SK-N-MC (cell line): ENCODE measurements around the gene PPP1R1A.

ENCODE experiments used
- DNase-seq: peaks from one replicate; pipeline ENCODE4 v3.0.0-alpha.2; 2011; ENCODE audit warnings: low read depth, low spot score
- H3K27ac ChIP-seq: fragments of 200-600 bp; sonication (generic); 2 replicates; pipeline ENCODE4 v1.5.1; 2016; ENCODE audit warnings: mixed run types
- H3K36me3 ChIP-seq: fragments of 200-600 bp; sonication (generic); 2 replicates; pipeline ENCODE4 v1.6.1; 2017; ENCODE audit warnings: antibody characterized with exemption, low read length, mixed read lengths; ENCODE audit not compliant: insufficient read depth
- H3K4me3 ChIP-seq: fragments of 200-600 bp; sonication (generic); 2 replicates; pipeline ENCODE4 v1.5.1; 2016
- H3K9ac ChIP-seq: fragments of 200-600 bp; sonication (generic); 2 replicates; pipeline ENCODE4 v1.8.0; 2017; ENCODE audit warnings: mixed run types, mixed read lengths; ENCODE audit not compliant: insufficient read length
- H3K9me3 ChIP-seq: fragments of 200-600 bp; sonication (generic); 2 replicates; pipeline ENCODE4 v1.6.1; 2017; ENCODE audit warnings: low read depth, mild to moderate bottlenecking, antibody characterized with exemption, low read length, moderate library complexity, mixed read lengths
- EZH2 ChIP-seq: fragments of 200-600 bp; sonication (generic); IDR thresholded peaks from one replicate; pipeline ENCODE4 v1.6.1; 2017; ENCODE audit warnings: antibody characterized with exemption
- FOXP2 ChIP-seq: optimal IDR thresholded peaks from 2 replicates; pipeline ENCODE3; 2011; ENCODE audit warnings: mild to moderate bottlenecking, moderate library complexity; ENCODE audit not compliant: insufficient read depth; ENCODE audit errors: extremely low read length, control extremely low read depth
- POLR2AphosphoS5 ChIP-seq: IDR thresholded peaks from 2 replicates; pipeline ENCODE4 v1.6.1; 2012; ENCODE audit warnings: mild to moderate bottlenecking, low read depth, low read length, borderline replicate concordance

PPP1R1A gene

DNA sequence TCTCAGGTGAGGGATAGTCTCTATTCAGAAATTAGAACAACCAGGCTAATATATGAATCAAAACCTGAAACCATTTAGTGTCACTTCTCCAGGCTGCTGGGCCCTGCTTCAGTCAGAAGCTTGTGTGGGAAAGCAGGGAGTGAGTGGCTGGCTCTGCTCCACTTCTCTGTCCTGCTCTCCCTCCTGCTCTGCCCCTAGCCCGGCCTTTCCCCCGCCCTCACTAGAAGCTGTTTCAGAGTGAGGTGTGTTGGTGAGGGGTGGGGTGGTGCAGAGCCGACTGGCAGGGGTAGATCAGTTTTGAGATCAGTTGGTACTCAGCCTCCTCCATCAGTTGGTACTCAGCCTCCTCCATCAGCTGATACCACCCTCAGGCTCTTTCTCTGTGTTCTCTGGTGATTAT is 7.0 kb upstream of the PPP1R1A start:
- no peak overlapping the region for H3K9ac ChIP-seq

DNA sequence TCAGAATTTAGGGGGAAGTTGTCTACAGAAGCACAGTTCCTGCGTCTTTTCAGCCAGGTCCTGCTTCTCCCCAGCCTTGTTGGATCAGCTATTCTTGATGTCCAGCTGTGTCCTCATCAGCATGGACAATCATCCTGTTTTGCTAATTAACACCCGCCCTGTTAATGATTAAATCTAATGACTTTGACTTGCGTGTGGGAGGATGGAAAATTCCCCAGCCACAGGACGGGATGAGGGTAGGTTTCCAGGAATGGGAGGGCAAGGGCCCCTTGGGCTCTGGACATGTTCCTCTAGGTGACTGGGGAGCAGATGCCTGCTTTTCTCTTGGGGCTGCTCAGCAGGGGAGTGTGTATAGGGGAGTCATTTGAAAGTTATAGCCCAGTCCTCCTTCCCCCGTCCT is 5.3 kb upstream of the PPP1R1A start:
- H3K9ac ChIP-seq = peak overlapping the region; percentile 25
- no peak for TF ChIP-seq FOXP2
- no peak for TF ChIP-seq EZH2
- no peak for TF ChIP-seq POLR2AphosphoS5
- no peak overlapping the region for H3K27ac ChIP-seq
- H3K36me3 ChIP-seq = no peaks in the 10 kb centered on the region
- no peak overlapping the region for H3K4me3 ChIP-seq
- H3K9me3 ChIP-seq = no peaks in the 10 kb centered on the region
- DNase-seq = no peak

More for the DNA sequence above, 7.0 kb upstream of the PPP1R1A start:
- Histone ChIP-seq H3K9me3 (no peaks in the 10 kb centered on the region), H3K27ac (peak overlapping the region; percentile 75), H3K36me3 (no peaks in the 10 kb centered on the region), H3K4me3 (no peak overlapping the region)
- TF ChIP-seq POLR2AphosphoS5 = no peak
- TF ChIP-seq EZH2 = no peak
- no peak for TF ChIP-seq FOXP2
- no peak for DNase-seq

DNA sequence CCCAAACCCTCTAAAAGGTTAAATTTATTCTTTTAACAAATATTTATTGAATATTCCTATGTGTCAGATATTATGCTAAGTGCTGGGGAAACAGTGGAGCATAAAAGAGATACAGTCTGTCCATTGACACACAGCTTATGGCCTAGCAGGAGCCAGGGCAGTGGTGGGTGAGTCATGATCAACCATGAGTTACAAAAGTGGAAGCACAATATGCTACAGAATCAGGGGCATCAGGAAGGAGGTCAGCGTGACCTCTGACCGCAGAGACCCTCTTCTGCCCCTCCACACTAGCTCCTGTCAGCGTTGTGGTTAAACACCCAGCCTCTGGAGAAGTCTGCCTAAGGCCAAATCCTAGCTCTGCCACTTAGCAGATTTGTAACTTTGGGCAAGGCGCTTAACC is 4.7 kb upstream of the PPP1R1A start:
- Histone ChIP-seq H3K9me3 (no peaks in the 10 kb centered on the region), H3K9ac (no peak overlapping the region), H3K27ac (no peak overlapping the region), H3K36me3 (no peaks in the 10 kb centered on the region), H3K4me3 (no peak overlapping the region)
- DNase-seq = no peak
- TF ChIP-seq FOXP2 (no peak), POLR2AphosphoS5 (no peak), EZH2 (no peak)

DNA sequence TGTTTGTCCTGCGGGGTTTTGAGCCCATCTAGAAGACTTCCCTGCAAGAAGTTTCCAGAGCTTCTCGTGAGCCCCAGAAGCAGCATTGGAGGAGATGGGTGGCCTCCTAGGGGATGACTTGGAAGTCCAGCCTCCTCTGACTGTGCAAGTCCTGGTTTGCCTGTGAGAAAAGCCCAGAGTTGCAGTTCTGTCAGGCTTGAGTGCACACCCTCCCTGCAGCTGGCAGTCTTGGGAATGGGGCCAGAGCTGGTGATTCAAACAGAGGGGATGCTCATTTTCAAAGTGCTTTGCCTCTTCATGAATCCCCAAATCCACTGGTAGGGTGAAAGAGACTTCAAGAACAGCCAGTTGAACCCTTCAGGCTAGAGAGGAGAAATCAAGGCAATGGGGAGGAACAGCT is 3.9 kb upstream of the PPP1R1A start:
- no peak for TF ChIP-seq FOXP2
- TF ChIP-seq POLR2AphosphoS5 = no peak
- TF ChIP-seq EZH2 = no peak
- no peak for DNase-seq
- no peaks in the 10 kb centered on the region for H3K36me3 ChIP-seq
- no peaks in the 10 kb centered on the region for H3K9me3 ChIP-seq
- H3K27ac ChIP-seq = no peak overlapping the region
- no peak overlapping the region for H3K4me3 ChIP-seq
- no peak overlapping the region for H3K9ac ChIP-seq

DNA sequence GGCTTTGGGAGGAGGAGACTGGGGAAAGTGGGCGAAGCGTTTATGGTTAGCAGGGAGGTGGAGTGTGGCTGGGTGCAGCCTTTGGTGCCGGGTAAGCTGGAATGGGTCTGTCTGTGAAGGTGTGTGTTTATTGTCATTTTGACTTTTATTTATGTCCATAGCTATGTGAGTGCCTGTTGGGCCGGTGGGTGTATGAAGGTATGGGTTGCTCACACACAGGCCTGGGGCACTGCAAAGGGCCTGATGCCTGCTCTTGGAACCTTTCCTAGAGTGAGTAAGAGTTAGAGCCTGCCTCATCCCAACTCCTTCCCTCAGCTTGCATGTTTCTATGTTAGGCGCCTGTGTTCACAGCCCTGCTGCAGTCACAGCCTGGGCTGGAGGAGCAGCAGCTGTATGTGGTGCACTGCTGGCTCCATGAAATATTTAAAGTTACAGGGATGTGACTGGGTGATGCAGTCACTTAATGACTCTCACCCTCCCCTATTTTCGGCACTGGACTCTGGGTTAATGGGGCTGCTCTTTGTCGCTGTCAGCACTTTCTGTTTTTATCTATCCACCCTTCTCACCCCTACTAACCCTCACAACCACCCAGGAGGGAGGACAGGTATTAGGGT is 2.6 kb upstream of the PPP1R1A start:
- Histone ChIP-seq H3K9ac (peak overlapping the region; percentile 5), H3K4me3 (0 out of 2 replicates have a peak overlapping the region, but pooled peaks have one; percentile 16), H3K36me3 (peaks cover 6% of the 10 kb centered on the region), H3K27ac (peak overlapping the region; percentile 89), H3K9me3 (no peaks in the 10 kb centered on the region)
- TF ChIP-seq EZH2 (no peak), POLR2AphosphoS5 (no peak), FOXP2 (no peak)
- DNase-seq = no peak

DNA sequence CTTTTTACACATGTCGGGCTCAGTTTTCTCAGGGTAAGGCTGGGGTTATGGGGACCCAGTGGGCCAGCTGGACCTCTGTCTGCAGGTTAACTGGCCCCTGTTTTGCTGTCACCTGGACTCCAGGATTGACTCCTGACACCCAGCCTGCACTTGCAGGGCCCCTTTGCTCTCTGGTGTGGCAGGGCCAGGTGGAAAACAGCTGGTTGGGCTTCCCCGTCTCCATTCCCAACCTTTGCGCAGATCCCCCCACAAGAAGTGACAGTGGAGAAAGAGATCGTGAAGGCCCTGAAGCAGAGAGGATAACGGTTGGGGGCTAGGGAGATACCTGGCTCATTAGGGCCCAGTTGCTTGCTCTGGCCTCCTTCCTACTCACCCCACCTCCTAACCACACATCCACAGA is 1.5 kb upstream of the PPP1R1A start:
- DNase-seq = no peak
- Histone ChIP-seq H3K36me3 (peaks cover 16% of the 10 kb centered on the region), H3K9me3 (no peaks in the 10 kb centered on the region), H3K27ac (peak overlapping the region; percentile 89), H3K4me3 (no peak overlapping the region; the same call in 1 of the 2 replicates), H3K9ac (no peak overlapping the region)
- TF ChIP-seq EZH2 = no peak
- no peak for TF ChIP-seq POLR2AphosphoS5
- no peak for TF ChIP-seq FOXP2

DNA sequence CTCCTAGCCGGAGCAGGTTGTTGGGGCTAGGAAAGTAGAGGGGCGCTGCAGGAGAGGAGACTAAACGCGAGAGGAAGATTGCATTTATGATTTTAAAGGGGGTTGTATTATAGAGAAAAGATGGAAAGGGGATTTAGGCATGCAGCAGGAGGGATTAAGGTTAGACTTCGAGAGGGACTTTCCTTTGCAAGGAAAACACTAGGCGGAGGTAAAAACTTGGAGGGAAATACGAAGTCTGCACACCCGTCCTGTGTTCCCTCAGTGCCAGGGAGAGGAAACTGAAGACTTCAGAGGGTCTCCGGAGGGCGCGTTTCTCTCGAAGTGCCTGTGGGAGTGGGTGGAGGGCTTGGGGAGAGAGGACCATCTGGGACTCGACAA is 420 bp upstream of the PPP1R1A start:
- H3K36me3 ChIP-seq = peaks cover 22% of the 10 kb centered on the region
- H3K4me3 ChIP-seq = peak overlapping the region; percentile 93
- DNase-seq = no peak
- H3K9ac ChIP-seq = peak overlapping the region; percentile 75
- H3K9me3 ChIP-seq = no peaks in the 10 kb centered on the region
- peak overlapping the region; percentile 71 for H3K27ac ChIP-seq
- TF ChIP-seq POLR2AphosphoS5 = no peak
- no peak for TF ChIP-seq EZH2

DNA sequence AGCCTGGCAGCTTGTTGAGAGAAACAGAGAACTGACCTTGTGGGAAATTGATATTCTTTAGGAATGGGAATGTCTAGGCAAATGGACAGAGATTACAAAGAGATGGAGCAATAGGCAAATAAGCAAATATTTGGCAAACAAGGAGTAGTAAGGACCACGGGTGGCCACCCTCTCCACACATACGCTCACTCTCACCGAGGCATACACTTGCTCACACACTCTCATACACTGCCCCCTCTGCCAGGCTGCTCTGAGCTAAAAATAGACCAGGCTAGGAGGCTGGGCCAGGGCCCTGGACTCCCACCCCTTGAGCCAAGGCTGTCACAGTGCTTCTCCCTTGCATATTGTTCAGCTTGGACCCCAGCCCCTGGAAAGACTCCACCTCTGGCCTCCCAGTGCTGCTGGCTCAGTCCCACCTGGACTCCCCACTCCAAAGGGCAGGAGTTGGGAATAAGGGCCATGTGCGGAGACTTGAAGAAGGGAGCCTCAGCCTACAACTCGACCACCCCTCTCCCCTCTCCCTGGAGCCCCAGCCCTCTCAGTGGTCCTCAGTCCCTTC is 1.1 kb downstream of the PPP1R1A start:
- TF ChIP-seq FOXP2 = no peak
- no peak for TF ChIP-seq POLR2AphosphoS5
- TF ChIP-seq EZH2 = no peak
- Histone ChIP-seq H3K27ac (peak overlapping the region; percentile 84), H3K36me3 (peaks cover 37% of the 10 kb centered on the region), H3K9ac (peak overlapping the region; percentile 88), H3K9me3 (no peaks in the 10 kb centered on the region), H3K4me3 (peak overlapping the region; percentile 93)
- DNase-seq = no peak
